ENCODE measurements around the gene SPON1. TPM values are rescaled to one million over a fixed set of nuclear protein-coding genes. Genes with fewer than 3 reads are reported as not detected.

SPON1 gene
- total and polyA plus RNA-seq, 10 of the 15 experiments (the other 5 are each of a cell fraction or from before 2014, with no cell fraction given): 0.13 to 1.1 (median 0.18) TPM; not detected in 5

GRCh38 chr11:14185461-14185860 lies 222.9 kb downstream of the SPON1 start:
- SMC1A ChIA-PET (ENCODE audit: uncharacterized antibody, unreplicated experiment): interaction anchor here (0.6 kb wide), 1 partner anchor 31 kb away, joined by 3 read pairs; no protein-coding TSS in a partner anchor
- Histone ChIP-seq H4K20me1 (ENCODE audit: control insufficient read depth, insufficient read depth) (no peaks in the 10 kb centered on the region), H3K27ac (ENCODE audit: control insufficient read depth, insufficient read depth) (no peak overlapping the region), H3K4me1 (ENCODE audit: control insufficient read depth, insufficient read depth, low read length) (no peaks in the 10 kb centered on the region), H3K36me3 (ENCODE audit: control insufficient read depth in 2 of 2, insufficient read depth in 2 of 2, low read length in 1 of 2) (no peaks in the 10 kb centered on the region), H3K9me3 (replicated peaks; ENCODE audit: control insufficient read depth, insufficient read depth, low read length) (no peaks in the 10 kb centered on the region), H3K4me3 (no peak overlapping the region), H3K27me3 (replicated peaks in 1 of 2; ENCODE audit: control insufficient read depth in 2 of 2, insufficient read depth in 2 of 2, low read length in 1 of 2) (peaks cover 2% of the 10 kb centered on the region in 2 experiments; a peak in 2 of 4 replicates), H3K9ac (ENCODE audit: control insufficient read depth, insufficient read depth, low read length) (no peak overlapping the region), H3K79me2 (ENCODE audit: control insufficient read depth, insufficient read depth, low read length) (no peaks in the 10 kb centered on the region), H3K4me2 (ENCODE audit: control insufficient read depth, insufficient read depth) (no peak overlapping the region), H2AFZ (ENCODE audit: control insufficient read depth, low read depth, low read length) (no peak overlapping the region)
- intact Hi-C loops (cut with micrococcal nuclease; ENCODE audit: unreplicated experiment): no loop called here
- no peak for TF ChIP-seq RB1 (IDR thresholded peaks at IDR 0.05; ENCODE audit: borderline replicate concordance)
- no peak for TF ChIP-seq ZBTB33 (IDR thresholded peaks at IDR 0.05)
- TF ChIP-seq YY1 (IDR thresholded peaks at IDR 0.05; ENCODE audit: low read depth, low read length): no peak
- TF ChIP-seq JUND (IDR thresholded peaks at IDR 0.05; ENCODE audit: low read depth, low read length): no peak
- no peak for TF ChIP-seq ZNF592 (IDR thresholded peaks at IDR 0.05)
- no peak for TF ChIP-seq RUNX3 (IDR thresholded peaks at IDR 0.05; ENCODE audit: low read length)
- no peak for TF ChIP-seq EGR1 (IDR thresholded peaks at IDR 0.05; ENCODE audit: borderline replicate concordance in 1 of 2, low read depth in 2 of 2, low read length in 2 of 2)
- no peak for TF ChIP-seq IRF5 (IDR thresholded peaks at IDR 0.05; ENCODE audit: borderline replicate concordance)
- FAIRE-seq: no peak
- in situ Hi-C loops (cut with MboI): no loop called here
- POLR2A ChIA-PET: no interaction called here
- no TSS peak for BruUV-seq (replicated peaks)
- DNase-seq (ENCODE audit: low read depth, low spot score): no peak
- ATAC-seq: no peak
- RAD21 ChIA-PET (ENCODE audit: unreplicated experiment): no interaction called here
- CTCF ChIA-PET: no interaction called here
- 0% methylated on average over 1 of the region's 1 CpG for WGBS (ENCODE audit: insufficient coverage, insufficient replicate concordance, low lambda C conversion rate, missing lambda C conversion rate)
